K562 (cell line): ENCODE data around the gene SOWAHC. TPM values are rescaled to one million over a fixed set of nuclear protein-coding genes. Genes with fewer than 3 reads are reported as not detected.

Experiments used
- ATAC-seq: fragments of 200-7000 bp; cut with Tn5 transposase; 3 replicates; pipeline ENCODE4 v1.9.1; 2020; ENCODE audit warnings: moderate library complexity
- BruUV-seq: library from RNA; stranded (reverse); fragments of 400-500 nt; replicated peaks from 2 replicates; lab custom pipeline; 2021; lab: Mats Ljungman, UMichigan
- CTCF ChIA-PET: fragments of 300-600 bp; formaldehyde crosslinking; extraction: SDS; loops from one replicate; lab custom pipeline; 2021; ENCODE audit warnings: low intra/inter-chr PET ratio; lab: Yijun Ruan, JAX
- POLR2A ChIA-PET: fragments of 300-600, 350-650 bp; sonication (Branson Sonifier 250); formaldehyde crosslinking; extraction: SDS; loops from one replicate; lab custom pipeline; 2021; ENCODE audit warnings: antibody characterized with exemption, inconsistent platforms; lab: Yijun Ruan, JAX
- DNase-seq, 4 experiments: peaks; one replicate each; pipeline versions ENCODE4 v3.0.0 to v3.0.0-alpha.2; 2011 to 2018; ENCODE audit warnings: low spot score in 3 of 4, mixed read lengths in 3 of 4; ENCODE audit errors: extremely low read depth in 1 of 4
- FAIRE-seq: peaks from 2 replicates; lab custom pipeline; 2011; peaks lifted over from hg19 to GRCh38; lab: Jason Lieb, UNC
- H2AFZ ChIP-seq: 2 replicates; pipeline ENCODE4 v1.6.0; 2011; ENCODE audit warnings: low read depth, low read length, control low read depth, inconsistent platforms
- H3K27ac ChIP-seq: fragments of 200-600 bp; 3 replicates; pipeline ENCODE4 v1.8.0; 2011; ENCODE audit warnings: low read depth, mild to moderate bottlenecking, control low read depth, inconsistent platforms, low read length, moderate library complexity, mixed read lengths; ENCODE audit errors: extremely low read depth
- H3K27me3 ChIP-seq, 2 experiments: fragments of 300-600 bp in 1 of 2; 2 replicates in 1 of 2; 3 replicates in 1 of 2; pipeline versions ENCODE4 v1.6.0 to v1.8.0; 2011; ENCODE audit warnings: inconsistent platforms in 2 of 2, low read length in 2 of 2, mild to moderate bottlenecking in 1 of 2, mixed read lengths in 1 of 2, moderate library complexity in 1 of 2; ENCODE audit not compliant: control insufficient read depth in 2 of 2, insufficient read depth in 2 of 2
- H3K36me3 ChIP-seq: fragments of 300-600 bp; 3 replicates; pipeline ENCODE4 v1.8.0; 2011; ENCODE audit warnings: mild to moderate bottlenecking, low read length, inconsistent platforms; ENCODE audit not compliant: control insufficient read depth, insufficient read depth
- H3K4me1 ChIP-seq, 2 experiments: fragments of 200-600 bp in 1 of 2; replicated peaks in 1 of 2; 2 replicates in 1 of 2; 3 replicates in 1 of 2; pipeline versions ENCODE4 v1.5.1 to v1.8.0; 2011; ENCODE audit warnings: inconsistent platforms in 2 of 2, low read length in 2 of 2, mild to moderate bottlenecking in 1 of 2, mixed read lengths in 1 of 2, moderate library complexity in 1 of 2; ENCODE audit not compliant: control insufficient read depth in 2 of 2, insufficient read depth in 2 of 2
- H3K4me2 ChIP-seq: 2 replicates; pipeline ENCODE4 v1.6.1; 2011; ENCODE audit warnings: low read length, control low read depth, inconsistent platforms, mixed read lengths; ENCODE audit not compliant: insufficient read depth
- H3K4me3 ChIP-seq: fragments of 200-600 bp; sonication (generic), shearing (Covaris generic); 2 replicates; pipeline ENCODE4 v1.5.1; 2016; ENCODE audit warnings: control low read depth, inconsistent platforms
- H3K79me2 ChIP-seq: fragments of 200-600 bp; 3 replicates; pipeline ENCODE4 v1.8.0; 2011; ENCODE audit warnings: low read length, inconsistent platforms; ENCODE audit not compliant: control insufficient read depth, insufficient read depth
- H3K9ac ChIP-seq, 2 experiments: 2 replicates each; pipeline versions ENCODE4 v1.6.0 to v1.6.1; 2011; ENCODE audit warnings: low read depth in 2 of 2, low read length in 2 of 2, control low read depth in 1 of 2, inconsistent platforms in 1 of 2, mild to moderate bottlenecking in 1 of 2, mixed read lengths in 1 of 2; ENCODE audit not compliant: insufficient read depth in 1 of 2
- H3K9me1 ChIP-seq: one replicate; pipeline ENCODE4 v1.6.0; 2011; ENCODE audit warnings: inconsistent platforms, mild to moderate bottlenecking, low read length, moderate library complexity; ENCODE audit not compliant: control insufficient read depth, insufficient read depth
- H3K9me3 ChIP-seq: replicated peaks from 2 replicates; pipeline ENCODE4 v1.5.1; 2011; ENCODE audit warnings: low read depth, low read length, inconsistent platforms; ENCODE audit not compliant: control insufficient read depth, insufficient read depth
- H4K20me1 ChIP-seq: replicated peaks from 2 replicates; pipeline ENCODE4 v1.6.1; 2011; ENCODE audit warnings: low read length, inconsistent platforms, mixed read lengths; ENCODE audit not compliant: control insufficient read depth, insufficient read depth
- IRF9 ChIP-seq: fragments of 450-650 bp; IDR thresholded peaks from 2 replicates; pipeline ENCODE4 v1.6.1; 2016; ENCODE audit warnings: missing biosample characterization, missing genetic modification characterization
- MAFG ChIP-seq: fragments of 450-650 bp; conservative IDR thresholded peaks from 2 replicates; pipeline ENCODE4 v1.6.1; 2016; ENCODE audit warnings: missing genetic modification characterization, missing compliant biosample characterization
- MTA1 ChIP-seq: fragments of 450-650 bp; IDR thresholded peaks from 2 replicates; pipeline ENCODE4 v1.6.1; 2017; ENCODE audit warnings: borderline replicate concordance
- PURB ChIP-seq: sonication (generic); formaldehyde crosslinking; IDR thresholded peaks from 2 replicates; pipeline ENCODE4 v1.9.0; 2021; ENCODE audit warnings: low read depth, mild to moderate bottlenecking, missing genetic modification reagents
- YY1 ChIP-seq, 3 experiments: IDR thresholded peaks; 2 replicates each; pipeline ENCODE4 v1.6.1; 2011; ENCODE audit warnings: low read length in 2 of 3, mild to moderate bottlenecking in 2 of 3, moderate library complexity in 2 of 3, borderline replicate concordance in 1 of 3, control low read depth in 1 of 3, low read depth in 1 of 3; ENCODE audit not compliant: insufficient read depth in 3 of 3, insufficient replicate concordance in 2 of 3, control insufficient read depth in 1 of 3, insufficient read length in 1 of 3; ENCODE audit errors: extremely low read depth in 1 of 3
- ZNF239 ChIP-seq: fragments of 250-450 bp; sonication (Bioruptor Pico); IDR thresholded peaks from 2 replicates; pipeline ENCODE4 v1.4.0; 2020; ENCODE audit warnings: mild to moderate bottlenecking
- ZNF584 ChIP-seq: fragments of 200-800 bp; sonication (Bioruptor generic); IDR thresholded peaks from 2 replicates; pipeline ENCODE4 v1.6.1; 2016; ENCODE audit warnings: low read depth, mild to moderate bottlenecking, missing genetic modification characterization, missing compliant biosample characterization
- ZNF699 ChIP-seq: fragments of 250-450 bp; sonication (Bioruptor Pico); IDR thresholded peaks from 2 replicates; pipeline ENCODE4 v1.8.0; 2021; ENCODE audit warnings: mild to moderate bottlenecking, moderate library complexity; ENCODE audit not compliant: insufficient replicate concordance
- ZNF75A ChIP-seq: fragments of 450-650 bp; formaldehyde crosslinking; IDR thresholded peaks from 2 replicates; pipeline ENCODE4 v1.4.0; 2020; ENCODE audit warnings: mild to moderate bottlenecking
- WGBS: fragments of 100-300 bp; shearing (Covaris generic); methylation state at CpG from one replicate; pipeline ENCODE4 v1.1.6; 2016; ENCODE audit warnings: low coverage, mixed read lengths; ENCODE audit not compliant: insufficient coverage; ENCODE audit errors: missing lambda C conversion rate; 5-methylcytosine and 5-hydroxymethylcytosine counted together
- in situ Hi-C: fragments of 300-500 bp; cut with MboI; formaldehyde crosslinking; loops from 4 replicates; pipeline ENCODE4 v1.15.0; 2018; ENCODE audit warnings: inconsistent platforms, mixed read lengths
- intact Hi-C: fragments of 100-400 bp; cut with micrococcal nuclease; formaldehyde crosslinking; loops from 2 replicates; pipeline ENCODE4 v1.14.2; 2022
- polyA plus RNA-seq, 8 experiments: library from polyadenylated mRNA; depleted of rRNA in 4 of 8; stranded (reverse) in 5 of 8; unstranded in 3 of 8; fragments of >200 nt; fragmentation: Nextera tagmentation in 2 of 8; fragmentation: Illumina TruSeq in 1 of 8; extraction: Ambion mirVana in 2 of 8; extraction: Trizol in 1 of 8; gene quantifications; 2 replicates each; pipeline versions ENCODE4 v1.2.1 to v1.2.3, GENCODE V29; 2011 to 2014; ENCODE audit warnings: inconsistent platforms in 1 of 8, missing spikeins in 1 of 8
- total RNA-seq, 7 experiments: library from RNA; depleted of rRNA in 6 of 7; stranded (reverse); fragments of >200 nt in 6 of 7; fragmentation: Illumina TruSeq in 2 of 7; extraction: Trizol in 2 of 7; gene quantifications; 2 replicates each; pipeline versions ENCODE4 v1.2.1 to v1.2.3, GENCODE V29; 2011 to 2021; ENCODE audit warnings: low replicate concordance in 1 of 7

The SOWAHC gene
- total and polyA plus RNA-seq, 9 of the 15 experiments (the other 6 are each of a cell fraction or from before 2014, with no cell fraction given): 0.04 TPM; not detected in 8

- intact Hi-C loops: no loop called here
- POLR2A ChIA-PET: no interaction called here
Measured at GRCh38 chr2:109592905-109593304, 21.3 kb upstream of the SOWAHC start.

More at GRCh38 chr2:109592905-109593304, 21.3 kb upstream of the SOWAHC start:
- no peak overlapping the region for H3K9ac ChIP-seq
- no peaks in the 10 kb centered on the region for H3K9me1 ChIP-seq
- no peak overlapping the region for H3K4me3 ChIP-seq
- in situ Hi-C loops: no loop called here
- CTCF ChIA-PET: no interaction called here
- peaks cover 0 to 8% of the 10 kb centered on the region in 2 experiments; a peak in 2 of 5 replicates for H3K27me3 ChIP-seq
- no peaks in the 10 kb centered on the region for H3K4me1 ChIP-seq
- no peaks in the 10 kb centered on the region for H3K36me3 ChIP-seq
- TF ChIP-seq ZNF584 (CRISPR knock-in tag): no peak
- no peak for TF ChIP-seq ZNF699 (CRISPR knock-in tag)
- no peak for TF ChIP-seq ZNF75A (CRISPR knock-in tag)
- TF ChIP-seq MAFG (tag): no peak
- no peak for TF ChIP-seq ZNF239 (CRISPR knock-in tag)
- TF ChIP-seq YY1 (IDR thresholded peaks at IDR 0.05; ENCODE audit: borderline replicate concordance in 1 of 3, control insufficient read depth in 1 of 3, extremely low read depth in 1 of 3, insufficient read depth in 3 of 3, insufficient read length in 1 of 3, insufficient replicate concordance in 2 of 3, low read depth in 1 of 3, low read length in 2 of 3): no peak
- no peak for TF ChIP-seq MTA1
- TF ChIP-seq PURB (CRISPR knock-in tag): no peak
- TF ChIP-seq IRF9 (tag): no peak
- WGBS: 0% methylated on average over 3 of the region's 3 CpGs
- H2AFZ ChIP-seq: no peak overlapping the region
- no peak overlapping the region for H3K27ac ChIP-seq
- no peaks in the 10 kb centered on the region; the same call in 1 of the 2 replicates for H4K20me1 ChIP-seq
- no TSS peak for BruUV-seq
- no peak overlapping the region for H3K4me2 ChIP-seq
- DNase-seq (no peak), FAIRE-seq (no peak), ATAC-seq (no peak)
- no peaks in the 10 kb centered on the region for H3K9me3 ChIP-seq
- H3K79me2 ChIP-seq: no peaks in the 10 kb centered on the region
